Activated T-cell treated with anti-CD3 and anti-CD28 coated beads for 4 hours (primary cell): ENCODE measurements around the gene RGPD4.
"Not testable (repeated sequence)": the region's sequence is repeated elsewhere in the genome, so short reads cannot be mapped to it uniquely, and the experiment has no call there.

ENCODE experiments used
- DNase-seq: peaks from one replicate; pipeline ENCODE4 v3.0.0-alpha.2; 2020

The RGPD4 gene

DNA sequence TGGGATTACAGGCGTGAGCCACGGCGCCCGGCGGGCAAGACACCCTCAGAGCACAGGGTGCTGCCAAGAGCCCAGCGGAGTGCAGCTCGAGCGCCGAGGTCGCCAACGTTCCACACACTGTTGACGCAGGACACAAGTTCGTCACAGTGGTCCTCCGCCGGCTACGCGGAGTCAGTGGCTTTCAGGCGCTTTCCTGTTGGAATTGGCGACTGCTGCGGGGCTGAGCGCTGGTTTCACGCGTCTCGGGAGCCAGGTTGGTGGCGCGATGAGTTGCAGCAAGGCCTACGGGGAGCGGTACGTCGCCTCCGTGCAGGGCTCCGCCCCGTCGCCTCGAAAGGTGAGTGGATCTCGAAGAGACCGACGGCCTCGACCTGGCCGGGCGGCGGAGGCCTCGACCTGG lies at the start of gene RGPD4:
Gene RGPD4, plus strand, starts transcription at position 144 of the 400 bp plus-strand sequence. Its CDS starts 122 bp downstream, at position 266.
- DNase-seq, result not testable (repeated sequence)

DNA sequence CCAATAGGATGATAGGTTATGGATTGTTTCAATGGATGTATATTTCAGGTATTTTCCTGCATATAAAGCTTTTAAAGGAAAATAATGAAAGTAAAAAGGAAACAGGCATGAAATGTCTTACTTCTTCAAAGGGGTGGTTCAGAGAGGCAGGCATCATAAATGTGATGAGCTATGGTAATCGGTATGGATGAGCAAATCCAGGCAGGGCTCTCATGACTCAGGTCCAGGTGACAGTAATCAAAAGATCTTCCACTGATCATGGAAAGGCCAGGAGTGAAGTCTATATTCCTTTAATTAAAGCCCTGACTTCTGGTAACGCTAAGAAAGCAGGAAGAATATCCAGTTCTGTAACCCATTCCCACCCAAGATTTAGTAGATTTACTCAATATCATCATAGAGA lies 48.7 kb upstream of the RGPD4 start:
- no peak for DNase-seq

DNA sequence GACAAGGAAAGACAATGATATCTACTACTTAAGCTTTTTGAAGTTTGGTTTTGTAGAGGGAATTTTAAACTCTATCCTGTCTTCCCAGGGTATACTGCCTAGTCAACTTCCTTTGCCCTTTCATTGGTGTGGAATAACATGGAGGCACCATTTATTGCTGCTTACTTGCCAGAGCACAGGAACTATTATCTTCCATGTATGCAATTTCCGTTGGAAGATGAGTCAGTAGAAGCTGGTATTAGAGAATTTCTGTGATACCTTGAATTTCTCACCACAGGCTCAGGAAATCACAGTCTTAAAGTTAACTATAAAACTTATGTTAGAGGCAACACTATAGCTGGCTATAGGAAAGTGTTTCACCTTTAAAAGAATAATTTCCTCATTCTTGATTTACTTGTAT lies 40.9 kb upstream of the RGPD4 start:
- no peak for DNase-seq

DNA sequence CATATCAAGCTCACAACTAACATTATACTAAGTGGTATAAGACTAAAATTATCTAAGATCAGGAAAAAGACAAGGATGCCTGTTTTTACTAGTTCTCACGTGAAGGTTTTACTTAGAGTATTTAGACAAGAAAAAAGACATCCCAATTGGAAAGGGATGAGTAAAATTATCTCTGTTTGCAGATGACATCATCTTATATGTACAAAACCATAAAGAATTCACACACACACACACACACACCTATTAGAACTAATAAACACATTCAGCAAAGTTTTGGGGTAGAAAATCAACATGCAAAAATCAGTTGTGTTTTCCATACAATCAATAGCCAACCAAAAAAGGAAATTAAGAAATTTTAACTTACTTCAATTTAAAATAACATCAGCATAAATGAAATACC lies 35.9 kb upstream of the RGPD4 start:
- DNase-seq, result no peak

DNA sequence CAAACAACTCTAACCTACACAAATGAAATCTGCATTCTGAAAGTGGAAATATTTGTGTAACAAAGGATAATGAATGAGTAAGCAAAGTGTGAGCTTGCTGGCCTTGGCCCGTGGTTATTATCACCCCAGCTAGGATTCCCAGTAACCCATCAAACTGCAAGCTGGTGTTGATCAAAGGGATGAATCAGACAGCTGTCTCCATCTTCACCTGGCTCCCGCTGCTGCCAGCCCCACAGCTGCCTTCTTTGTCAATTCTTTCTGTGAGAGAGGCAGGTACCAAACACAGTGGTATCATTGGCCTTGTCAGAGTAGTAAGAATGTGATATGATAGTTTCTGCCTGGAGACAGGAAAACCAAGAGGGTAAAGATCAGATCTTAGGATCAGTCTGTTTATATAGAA lies 25.2 kb upstream of the RGPD4 start:
- DNase-seq, result no peak

DNA sequence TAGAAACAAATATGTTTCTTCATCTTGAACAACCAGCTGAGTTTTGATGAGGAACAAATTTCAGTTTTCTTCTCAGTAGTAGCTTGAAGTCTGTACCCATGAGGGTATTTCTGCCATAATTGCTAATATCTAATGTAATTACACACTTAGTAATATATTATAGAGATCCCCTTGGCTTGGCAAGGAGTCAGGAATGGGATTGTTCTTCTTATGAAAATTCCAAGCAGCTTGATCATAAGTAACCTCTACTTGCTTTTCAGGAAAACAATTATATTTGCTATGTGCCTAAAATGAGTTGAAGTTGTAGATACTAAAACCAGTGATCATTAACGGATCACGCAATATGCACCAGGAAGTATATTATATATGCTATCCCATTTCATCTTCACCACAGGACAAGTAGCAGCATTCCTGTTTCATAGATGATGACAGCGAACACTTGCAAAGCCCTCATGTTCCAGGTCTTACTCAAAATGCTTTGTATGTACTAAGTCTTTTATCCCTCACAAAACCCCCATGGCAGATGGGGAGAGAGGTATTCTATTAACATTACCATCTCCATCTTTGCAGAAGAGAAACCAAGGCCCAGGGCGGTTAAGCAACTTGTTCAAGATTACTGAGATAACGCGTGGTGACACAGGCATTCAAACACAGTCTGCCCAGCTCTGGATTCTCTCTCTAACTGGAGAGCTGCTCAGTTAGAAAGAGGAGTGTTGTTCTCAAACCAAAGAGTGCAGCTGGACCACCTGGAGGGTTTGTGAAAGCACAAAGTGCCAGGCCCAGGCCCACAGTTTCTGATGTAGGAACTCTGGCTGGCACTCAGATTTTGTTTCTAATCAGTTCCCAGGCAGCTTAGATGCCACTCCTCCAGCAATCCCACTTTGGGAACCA lies 21.8 kb upstream of the RGPD4 start:
- no peak for DNase-seq

DNA sequence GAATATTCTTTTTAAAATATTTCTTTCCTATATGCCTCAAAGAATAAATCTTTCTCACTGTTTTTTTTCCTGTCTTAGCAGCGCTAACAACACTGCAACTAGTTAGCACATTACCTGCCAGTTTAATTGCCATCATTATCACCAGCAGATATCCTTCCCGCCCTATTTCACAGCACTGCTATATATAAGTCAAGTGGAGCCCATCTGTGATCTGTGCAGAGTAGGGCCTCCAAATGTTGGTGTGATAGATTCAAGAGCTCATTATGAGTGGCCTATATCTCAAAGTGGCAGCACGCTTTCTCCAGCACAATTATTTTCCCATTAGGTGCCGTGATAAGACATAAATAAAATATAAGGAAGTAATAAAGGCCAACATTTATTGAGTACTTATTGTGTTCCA lies 19.8 kb upstream of the RGPD4 start:
- DNase-seq, result no peak

DNA sequence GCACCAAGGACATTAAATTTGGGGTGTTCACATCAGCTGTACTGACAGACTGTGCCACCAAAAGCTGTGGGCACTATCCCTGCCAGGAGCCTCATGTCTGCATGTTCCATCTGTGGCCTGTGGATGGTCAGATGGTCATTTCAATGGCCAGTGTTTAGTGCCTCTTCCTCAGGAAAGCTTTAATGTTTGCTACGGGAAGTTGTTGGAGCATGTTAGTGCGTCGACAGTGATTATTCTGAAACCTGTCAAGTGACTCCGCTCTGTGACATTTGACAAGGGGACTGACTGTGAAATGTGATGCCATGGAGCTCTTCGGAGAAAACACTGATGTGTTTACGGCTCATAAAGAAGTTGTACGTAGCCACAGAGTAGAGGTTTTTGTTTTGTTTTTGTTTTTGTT lies 18.7 kb upstream of the RGPD4 start:
- no peak for DNase-seq

DNA sequence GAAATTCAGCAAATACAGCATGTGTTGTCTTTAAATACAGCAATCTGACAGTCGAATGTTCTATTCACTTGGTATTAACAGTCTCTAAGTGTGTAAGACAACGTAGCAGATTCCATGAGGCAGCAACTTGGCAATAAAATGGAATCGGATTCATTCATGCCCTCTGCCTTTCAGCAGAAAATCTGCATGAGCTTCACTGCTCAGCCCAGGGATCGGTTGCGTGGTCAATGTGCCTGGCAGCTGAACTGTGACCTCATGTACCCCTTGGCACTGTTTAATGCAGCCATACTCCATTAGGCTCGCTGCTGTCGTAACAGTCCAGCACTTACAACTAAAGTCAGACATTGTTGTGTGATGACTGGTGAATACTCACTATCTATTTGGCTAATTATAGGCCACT lies 17.7 kb upstream of the RGPD4 start:
- DNase-seq, result no peak

DNA sequence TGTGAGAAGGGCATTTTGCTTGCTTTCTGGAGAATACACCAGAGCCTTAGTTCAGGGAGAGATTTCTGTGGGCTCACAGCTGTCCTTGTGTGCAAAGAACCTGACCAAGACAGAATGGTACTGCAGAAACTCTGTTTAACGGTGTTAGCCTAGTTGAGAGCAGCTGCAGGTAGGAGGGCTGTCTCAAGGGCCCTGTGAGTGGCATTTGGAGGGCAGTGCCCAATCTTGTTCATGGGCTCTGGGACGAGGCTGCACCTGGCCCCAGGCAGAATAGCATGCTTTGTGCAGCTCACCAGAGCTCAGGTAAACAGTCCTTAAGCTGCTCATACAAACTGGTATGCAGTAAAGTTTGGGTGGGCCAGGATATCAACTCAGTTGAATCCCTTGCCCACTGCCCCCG lies 16.9 kb upstream of the RGPD4 start:
- DNase-seq, result no peak

DNA sequence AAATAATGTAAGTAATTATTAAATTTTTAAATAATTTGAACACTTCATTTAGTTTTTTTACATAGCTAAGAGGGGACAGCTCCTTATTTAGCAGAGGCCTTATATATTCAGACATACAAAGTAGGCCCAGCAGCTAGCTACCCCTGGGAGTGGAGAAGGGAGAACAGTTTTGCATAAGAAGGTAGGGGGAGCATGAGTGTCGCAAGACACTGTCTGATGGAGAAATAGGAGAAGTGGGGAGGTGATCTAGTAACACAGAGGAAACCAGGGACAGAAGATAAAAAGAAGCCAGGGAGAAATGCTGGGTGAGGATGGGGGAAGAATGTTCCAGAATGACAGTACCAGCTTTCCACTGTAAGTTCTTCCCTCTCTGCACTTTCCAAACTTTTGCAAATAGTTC lies 16.0 kb upstream of the RGPD4 start:
- no peak for DNase-seq

DNA sequence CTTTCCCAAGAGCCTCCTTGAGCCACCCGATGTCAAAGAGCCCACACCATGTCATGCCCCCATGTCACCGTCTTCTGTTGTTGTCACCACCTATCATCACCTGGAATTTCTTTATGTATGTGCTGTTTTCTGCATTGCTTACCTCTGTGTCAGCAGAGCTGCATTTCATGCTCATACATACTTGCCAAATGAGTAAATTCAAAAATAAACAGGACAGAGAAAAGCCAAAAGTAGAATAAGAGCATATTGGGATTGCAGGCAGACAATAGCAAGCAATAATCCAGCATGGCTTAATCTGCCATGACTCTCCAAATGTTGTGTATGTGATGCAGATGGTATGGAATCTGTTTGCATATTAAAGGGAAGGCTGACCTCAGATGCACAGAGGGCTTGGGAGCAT lies 15.3 kb upstream of the RGPD4 start:
- no peak for DNase-seq

DNA sequence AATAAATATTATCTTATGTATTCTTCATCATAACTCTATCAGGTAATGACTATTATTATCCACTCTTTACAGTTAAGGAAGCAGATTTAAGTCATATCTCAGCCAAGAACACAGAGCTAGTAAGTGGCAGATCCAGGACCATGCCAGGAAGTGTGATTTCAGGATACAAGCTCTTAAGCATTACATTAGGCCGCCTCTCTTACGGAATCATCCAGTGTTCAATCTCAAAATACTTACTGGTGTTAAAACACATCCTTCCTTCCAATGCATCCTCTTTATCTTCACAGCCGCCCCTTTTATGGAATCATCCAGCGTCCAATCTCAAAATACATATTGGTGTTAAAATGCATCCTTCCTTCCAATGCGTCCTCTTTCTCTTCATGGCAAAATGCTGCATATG lies 14.7 kb upstream of the RGPD4 start:
- DNase-seq, result no peak

DNA sequence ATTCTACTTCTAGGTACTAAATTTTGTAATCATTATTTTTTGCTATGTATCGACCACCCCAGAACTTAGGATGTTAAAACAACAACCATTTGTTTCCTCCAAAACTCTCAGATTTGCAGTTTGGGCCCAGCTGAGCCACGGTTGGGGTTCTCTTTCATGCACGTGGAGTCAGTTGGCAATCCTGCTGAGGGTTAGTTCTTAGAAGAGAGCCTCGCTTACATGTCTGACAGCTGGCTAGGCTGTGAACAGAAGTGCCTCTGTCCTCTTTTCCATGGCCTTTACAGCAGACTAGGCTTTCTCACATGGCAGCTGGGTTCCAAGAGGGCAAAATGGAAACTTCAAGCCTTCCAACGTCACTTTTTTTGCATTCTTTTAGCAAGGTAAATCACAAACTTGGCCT lies 9.3 kb upstream of the RGPD4 start:
- no peak for DNase-seq

DNA sequence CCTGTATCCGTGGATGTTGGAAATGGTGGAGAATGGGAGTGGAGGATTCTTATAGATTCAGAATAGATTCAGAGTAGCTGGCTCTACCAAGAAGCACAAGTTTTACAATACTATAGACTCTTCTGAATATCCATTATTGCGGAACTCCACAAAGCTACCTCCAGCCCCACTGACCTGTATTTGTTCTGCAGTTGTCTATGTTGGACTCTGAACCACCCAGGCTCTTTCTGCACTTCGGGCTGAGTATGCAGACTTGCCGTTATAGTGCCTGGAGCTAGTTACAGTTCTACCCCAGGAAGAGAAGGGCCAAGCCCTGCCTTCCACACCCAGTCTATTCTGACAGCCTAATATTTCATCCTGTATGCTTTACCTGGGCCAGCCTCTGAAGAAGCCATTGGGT lies 4.4 kb upstream of the RGPD4 start:
- no peak for DNase-seq

DNA sequence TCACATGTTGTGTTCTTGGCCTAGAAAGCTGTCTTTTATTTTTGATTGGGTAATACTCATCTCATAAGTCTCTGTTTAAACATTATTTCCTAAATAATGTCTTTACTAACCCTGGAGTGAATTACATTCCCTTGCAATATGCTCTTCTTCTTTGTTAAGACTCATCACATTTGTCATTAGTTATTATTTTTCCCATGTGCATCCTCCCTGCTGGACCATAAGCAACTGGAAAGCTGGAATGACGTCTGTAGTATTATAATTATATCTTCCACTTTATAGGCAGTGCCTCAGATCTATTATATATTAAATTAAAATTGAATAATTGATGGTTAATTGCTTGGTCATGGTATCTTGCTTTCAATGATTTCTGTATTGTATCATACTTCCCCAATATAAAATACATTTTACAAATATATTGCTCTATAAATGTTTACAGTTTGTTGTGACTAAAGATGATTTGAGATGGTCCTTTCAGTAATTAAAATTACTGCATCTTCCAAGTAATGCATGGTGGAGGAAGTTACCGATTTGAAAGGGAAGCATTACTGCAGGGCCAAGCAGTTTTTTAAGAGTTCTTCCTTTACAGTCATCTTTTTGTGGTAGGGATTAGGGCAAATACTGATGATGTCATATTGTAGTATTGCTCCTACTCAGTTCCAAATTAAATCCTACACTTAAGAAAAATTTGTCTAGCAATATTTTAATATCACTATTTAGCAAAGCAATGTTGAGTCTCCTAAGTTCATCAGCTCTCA lies 2.1 kb upstream of the RGPD4 start:
- no peak for DNase-seq

DNA sequence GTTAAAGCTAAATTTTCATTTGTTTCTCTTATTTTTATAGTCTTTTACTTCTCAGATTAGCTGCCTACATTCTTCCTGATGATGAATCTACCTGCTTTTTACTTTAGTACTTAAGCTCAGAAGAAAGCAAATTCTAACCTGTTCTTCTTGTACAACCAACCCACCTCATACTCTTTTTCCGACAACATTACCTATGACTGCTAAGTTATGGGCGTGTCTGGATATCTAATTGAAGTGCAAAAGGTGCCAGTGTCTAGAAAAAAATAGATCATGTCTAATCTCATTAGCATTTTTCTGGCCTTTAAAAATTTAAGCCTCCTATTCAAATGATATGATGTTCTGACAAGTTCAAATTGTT lies 1.5 kb upstream of the RGPD4 start:
- DNase-seq, result no peak

DNA sequence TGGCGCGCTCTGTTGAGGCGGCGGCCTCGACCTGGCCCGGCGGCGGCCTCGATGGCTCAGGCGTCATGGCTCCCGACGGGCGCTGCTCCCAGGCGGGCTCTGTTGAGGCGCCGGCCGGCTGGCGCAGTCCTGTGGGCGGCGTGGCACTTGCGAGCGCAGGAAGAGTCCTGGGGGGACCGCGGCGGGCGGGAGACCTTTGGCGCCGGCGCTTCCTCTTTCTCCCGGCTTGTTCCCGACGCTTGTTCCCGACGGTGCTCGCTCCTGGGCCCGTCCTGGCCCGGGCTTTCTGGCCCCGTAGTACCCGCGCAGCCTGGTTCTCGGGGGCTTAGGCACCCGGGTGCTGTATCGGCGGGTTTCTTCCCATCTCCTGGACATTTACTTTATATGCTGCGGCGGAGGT lies 2.8 kb downstream of the RGPD4 start:
- not testable (repeated sequence) for DNase-seq

DNA sequence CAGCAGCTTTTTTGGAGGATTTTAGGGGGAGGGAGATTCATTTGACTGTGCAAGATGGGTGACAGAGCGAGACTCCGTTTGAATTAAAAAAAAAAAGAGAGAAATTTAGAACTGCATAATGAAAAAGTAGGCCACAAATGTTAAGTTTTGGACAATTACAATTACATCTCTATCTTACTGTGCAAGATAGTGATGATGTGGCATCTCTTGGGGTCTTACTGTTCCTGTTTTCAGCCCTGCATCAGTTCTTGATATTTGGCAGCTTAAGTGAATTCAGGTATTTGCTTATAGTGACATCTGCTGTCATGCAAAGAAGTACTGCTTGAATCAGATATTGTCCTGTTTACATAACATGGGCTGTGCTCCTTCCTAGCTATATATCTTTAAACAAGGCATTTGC lies 6.5 kb downstream of the RGPD4 start:
- DNase-seq, result not testable (repeated sequence)

DNA sequence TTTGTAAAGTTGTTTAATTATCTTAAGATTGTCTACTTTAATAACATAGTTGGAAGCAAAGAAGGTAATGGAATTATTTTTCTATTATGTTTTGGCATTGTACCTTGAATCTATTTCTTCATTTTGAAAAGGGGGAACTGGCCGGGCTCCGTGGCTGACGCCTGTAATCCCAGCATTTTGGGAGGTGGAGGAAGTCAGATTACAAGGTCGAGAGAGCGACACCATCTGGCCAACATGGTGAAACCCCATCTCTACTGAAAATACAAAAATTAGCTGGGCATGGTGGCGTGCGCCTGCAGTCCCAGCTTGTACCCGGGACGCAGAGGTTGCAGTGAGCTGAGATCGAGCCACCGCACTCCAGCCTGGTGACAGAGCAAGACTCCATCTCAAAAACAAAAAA lies 6.9 kb downstream of the RGPD4 start:
- not testable (repeated sequence) for DNase-seq

DNA sequence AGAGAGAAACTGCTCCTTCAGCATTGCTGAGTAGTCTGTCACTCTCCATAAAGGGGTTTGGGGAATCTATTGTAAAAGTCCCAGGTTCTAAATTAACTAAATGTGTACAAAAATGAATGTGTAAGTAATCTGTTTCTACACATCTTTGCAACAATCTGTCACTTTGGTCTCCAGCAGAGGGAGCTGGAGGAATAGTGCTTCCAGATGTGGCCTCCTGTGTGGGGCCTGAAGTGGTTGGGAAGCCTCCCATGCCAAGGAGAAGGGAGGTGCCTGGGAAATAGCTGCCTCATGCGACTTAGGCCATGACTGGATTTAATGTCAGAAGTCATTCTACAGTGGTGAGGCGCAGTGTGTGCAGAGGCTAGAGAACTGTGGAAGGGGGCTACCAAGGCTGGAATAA lies 89.4 kb downstream of the RGPD4 start:
- not testable (repeated sequence) for DNase-seq

DNA sequence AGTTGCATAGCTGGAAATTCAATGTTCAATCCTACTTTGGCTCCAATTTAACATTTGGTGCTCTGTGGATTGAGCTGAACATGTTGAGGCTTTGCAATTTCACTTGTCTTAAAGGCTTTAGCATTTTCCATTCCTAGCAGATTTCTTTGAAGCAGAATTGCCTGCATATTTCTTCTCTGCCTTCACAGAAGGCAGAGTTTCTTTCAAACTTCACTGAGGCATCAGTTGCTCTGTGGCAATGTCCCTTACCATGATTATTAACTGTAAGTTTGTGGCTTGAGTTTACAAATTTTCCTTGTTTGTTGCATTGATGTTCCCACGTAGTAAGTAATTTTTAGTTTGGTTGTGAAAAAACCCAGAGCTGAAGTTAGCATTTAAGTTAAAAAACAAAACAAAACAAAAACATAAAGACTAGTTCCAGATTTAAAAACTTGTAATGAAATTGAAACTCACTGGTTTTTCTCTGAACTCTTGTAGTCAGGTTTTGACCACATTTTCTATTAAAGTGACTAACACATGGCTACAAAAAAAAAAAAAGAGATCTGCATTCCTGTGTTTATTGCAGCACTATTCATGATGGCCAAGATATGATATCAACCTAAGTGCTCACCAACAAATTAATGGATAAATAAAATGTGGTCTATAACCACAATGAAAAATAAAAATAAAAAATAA lies 90.1 kb downstream of the RGPD4 start:
- not testable (repeated sequence) for DNase-seq

DNA sequence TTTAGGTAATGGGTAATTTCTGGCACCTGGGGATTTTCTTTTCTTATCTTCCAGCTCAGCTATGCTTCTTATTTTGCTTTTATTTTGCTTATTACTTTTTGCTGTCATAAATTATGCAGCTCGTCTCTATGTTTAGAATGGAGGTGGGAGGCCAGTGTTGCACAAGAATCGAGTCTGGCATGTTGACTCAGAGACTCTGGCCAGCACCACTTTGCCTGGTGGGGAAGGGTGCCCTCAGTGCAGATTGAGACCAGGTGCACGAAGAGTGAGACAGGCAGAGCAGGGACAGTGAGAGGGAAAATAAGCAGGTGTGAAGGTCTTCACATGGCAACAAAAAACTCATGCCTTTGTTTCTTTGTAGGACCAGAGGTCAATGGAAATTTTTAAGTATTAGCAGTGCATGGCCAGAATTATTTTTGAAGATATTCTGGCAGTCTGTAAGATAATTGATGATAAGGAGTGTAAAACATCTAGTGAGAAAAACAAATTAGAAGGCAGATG lies 100.4 kb downstream of the RGPD4 start:
- DNase-seq, result no peak

DNA sequence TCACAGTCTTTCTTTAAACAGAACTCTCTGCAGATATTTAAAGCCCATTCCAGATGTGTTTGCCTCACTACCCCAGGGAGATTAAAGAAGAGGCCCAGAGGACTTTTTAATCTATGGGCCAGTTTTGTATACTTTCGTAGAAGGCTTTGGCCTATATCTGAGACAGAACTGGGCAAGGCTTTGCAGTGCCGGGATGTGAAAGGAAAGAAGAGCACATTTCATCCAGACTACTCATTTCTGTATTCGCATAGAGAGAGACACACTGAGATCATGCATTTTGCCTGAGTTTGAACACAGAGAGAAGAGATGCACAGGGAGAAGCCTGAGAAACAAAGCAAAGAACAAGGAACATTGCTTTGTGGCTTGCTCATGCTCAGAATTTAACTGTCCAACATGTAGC lies 104.7 kb downstream of the RGPD4 start:
- no peak for DNase-seq
